Measurements from ENCODE around the gene TTL. TPM values are rescaled to one million over a fixed set of nuclear protein-coding genes. Genes with fewer than 3 reads are reported as not detected.
"Not testable (repeated sequence)": the region's sequence is repeated elsewhere in the genome, so short reads cannot be mapped to it uniquely, and the experiment has no call there.

Gene TTL
- total RNA-seq, 1 donor from 2014 or later, result 42.3 TPM

- intact Hi-C loops (cut with micrococcal nuclease), result no loop called here
Observed at GRCh38 chr2:112519506-112519905, 37.5 kb downstream of the TTL start.

DNA sequence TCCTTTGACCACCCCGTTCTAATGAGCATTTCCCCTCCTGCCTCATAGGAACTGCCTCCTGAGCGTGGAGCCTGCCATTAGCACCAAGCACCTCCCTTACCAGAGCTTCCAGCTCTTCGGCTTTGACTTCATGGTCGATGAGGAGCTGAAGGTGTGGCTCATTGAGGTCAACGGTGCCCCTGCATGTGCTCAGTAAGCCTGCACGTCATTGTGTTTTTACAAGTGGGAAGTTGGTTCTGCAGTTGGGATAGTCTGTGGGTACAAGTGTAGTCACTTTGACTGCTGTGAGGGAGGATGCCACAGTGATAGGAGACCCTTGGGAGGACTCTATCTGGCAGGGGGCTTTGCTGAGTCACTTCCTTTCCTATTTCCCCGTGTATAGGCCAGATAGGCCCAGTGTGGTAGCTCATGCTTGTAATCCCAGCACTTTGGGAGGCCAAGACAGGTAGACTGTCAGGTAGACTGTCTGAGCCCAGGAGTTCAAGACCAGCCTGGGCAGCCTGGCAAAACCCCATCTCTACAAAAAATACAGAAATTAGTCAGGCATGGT is 38.4 kb downstream of the TTL start:
- intact Hi-C loops (cut with micrococcal nuclease), result no loop called here

DNA sequence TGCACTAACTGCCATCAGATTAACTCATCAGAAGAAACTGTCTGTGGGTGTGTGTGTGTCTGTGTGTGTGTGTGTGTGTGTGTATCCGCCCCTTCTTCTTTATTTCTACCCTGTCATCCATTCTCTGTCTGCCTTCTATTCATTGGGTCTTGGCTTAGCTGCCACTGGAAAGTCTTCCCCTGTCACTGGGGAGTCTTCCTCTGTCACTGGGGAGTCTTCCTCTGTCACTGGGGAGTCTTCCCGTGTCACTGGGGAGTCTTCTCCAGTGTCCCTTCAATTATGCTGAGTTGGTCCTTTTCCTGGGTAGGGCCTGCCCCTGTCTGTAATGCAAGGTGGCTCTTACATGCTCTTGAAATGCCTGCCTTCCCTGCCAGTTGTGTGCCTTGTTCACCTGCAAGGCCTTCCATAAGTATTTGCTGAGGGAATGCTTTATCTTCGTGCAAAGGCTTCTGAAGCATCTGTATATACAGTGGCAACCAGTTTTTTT is 41.4 kb downstream of the TTL start:
- intact Hi-C loops (cut with micrococcal nuclease), result no loop called here

GRCh38 chr2:112524276-112524675 is 42.3 kb downstream of the TTL start:
- intact Hi-C loops (cut with micrococcal nuclease), result not testable (repeated sequence)

DNA sequence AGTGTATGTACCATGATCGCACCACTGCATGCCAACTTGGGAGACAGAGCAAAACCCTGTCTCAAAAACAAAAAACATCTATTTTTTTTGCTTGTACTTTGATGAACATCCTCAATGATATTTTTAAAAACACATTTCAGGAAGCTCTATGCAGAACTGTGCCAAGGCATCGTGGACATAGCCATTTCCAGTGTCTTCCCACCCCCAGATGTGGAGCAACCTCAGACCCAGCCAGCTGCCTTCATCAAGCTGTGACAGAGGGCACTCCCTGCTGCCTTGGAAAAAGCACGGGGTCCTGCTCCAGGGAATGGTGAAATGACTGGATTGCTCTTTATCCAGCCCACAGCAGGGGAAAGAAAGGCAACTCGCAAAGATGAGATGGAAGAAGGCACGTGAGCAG is 46.6 kb downstream of the TTL start:
- intact Hi-C loops (cut with micrococcal nuclease), result no loop called here

- intact Hi-C loops (cut with micrococcal nuclease), result no loop called here
Observed at GRCh38 chr2:112529757-112530156, 47.8 kb downstream of the TTL start.

DNA sequence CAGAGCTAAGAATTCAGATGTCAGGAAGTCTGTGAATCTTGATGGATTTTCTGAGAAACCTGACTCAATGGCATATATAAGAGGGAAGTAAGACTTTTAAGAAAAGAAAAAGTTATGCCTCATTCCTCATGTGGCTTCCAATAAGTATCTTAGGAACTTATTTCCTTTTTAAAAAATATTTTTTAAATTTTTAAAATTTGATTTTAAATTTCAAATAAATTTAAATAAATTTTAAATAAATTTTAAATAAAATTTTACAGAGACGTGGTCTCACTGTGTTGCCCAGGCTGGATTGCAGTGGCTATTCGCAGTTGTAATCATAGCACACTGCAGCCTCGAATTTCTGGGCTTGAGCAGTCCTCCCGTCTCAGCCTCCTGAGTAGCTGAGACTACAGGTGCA is 48.8 kb downstream of the TTL start:
- intact Hi-C loops (cut with micrococcal nuclease), result no loop called here

DNA sequence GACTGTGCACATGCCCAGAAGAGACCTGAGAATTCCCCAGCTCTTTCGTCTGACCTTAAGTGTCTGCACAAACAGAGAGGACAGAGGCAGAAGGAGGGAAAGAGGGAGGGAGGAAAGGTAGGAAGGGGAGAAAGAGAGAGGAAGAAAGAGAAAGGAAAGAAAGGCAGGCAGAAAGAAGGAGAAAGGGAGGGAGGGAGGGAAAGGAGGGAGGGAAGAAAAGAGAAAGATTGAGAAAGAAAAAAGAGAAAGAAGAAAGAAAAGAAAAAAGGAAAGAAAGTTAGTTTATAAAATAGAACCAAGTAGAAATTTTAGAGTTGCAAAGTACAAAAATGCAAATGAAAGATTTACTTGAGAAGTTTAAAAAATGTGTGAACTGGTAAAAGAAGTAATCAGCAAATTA is 52.9 kb downstream of the TTL start:
- intact Hi-C loops (cut with micrococcal nuclease), result no loop called here

- intact Hi-C loops (cut with micrococcal nuclease), result not testable (repeated sequence)
Observed at GRCh38 chr2:112536665-112537064, 54.7 kb downstream of the TTL start.

GRCh38 chr2:112539306-112539705 is 57.4 kb downstream of the TTL start:
- intact Hi-C loops (cut with micrococcal nuclease), result no loop called here

DNA sequence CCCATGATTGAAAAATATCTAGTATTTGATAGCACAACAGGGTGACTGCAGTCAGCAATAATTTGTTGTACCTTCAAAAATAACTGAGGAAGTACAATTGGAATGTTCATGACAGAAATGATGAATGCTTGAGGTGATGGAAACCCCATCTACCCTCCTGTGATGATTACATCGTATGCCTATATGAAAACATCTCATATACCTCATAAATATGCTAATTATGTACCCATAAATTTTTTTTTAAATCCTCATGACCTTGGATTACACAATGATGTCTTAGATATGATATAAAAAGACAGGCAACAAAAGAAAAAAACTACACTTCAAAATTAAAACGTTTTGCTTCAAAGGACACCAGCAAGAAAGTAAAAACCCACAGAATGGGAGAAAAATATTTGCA is 59.0 kb downstream of the TTL start:
- intact Hi-C loops (cut with micrococcal nuclease), result loop anchor here (5.0 kb wide), 4 partner anchors 91 to 354 kb away; partner anchors contain the start of genes ZC3H6 and ZC3H8

- intact Hi-C loops (cut with micrococcal nuclease), result loop anchor here (1.0 to 5.0 kb wide), 7 partner anchors 43 to 487 kb away; partner anchors contain the start of genes CHCHD5, TMEM87B, ZC3H6 and ZC3H8
Observed at GRCh38 chr2:112541315-112542122, 59.6 kb downstream of the TTL start.

DNA sequence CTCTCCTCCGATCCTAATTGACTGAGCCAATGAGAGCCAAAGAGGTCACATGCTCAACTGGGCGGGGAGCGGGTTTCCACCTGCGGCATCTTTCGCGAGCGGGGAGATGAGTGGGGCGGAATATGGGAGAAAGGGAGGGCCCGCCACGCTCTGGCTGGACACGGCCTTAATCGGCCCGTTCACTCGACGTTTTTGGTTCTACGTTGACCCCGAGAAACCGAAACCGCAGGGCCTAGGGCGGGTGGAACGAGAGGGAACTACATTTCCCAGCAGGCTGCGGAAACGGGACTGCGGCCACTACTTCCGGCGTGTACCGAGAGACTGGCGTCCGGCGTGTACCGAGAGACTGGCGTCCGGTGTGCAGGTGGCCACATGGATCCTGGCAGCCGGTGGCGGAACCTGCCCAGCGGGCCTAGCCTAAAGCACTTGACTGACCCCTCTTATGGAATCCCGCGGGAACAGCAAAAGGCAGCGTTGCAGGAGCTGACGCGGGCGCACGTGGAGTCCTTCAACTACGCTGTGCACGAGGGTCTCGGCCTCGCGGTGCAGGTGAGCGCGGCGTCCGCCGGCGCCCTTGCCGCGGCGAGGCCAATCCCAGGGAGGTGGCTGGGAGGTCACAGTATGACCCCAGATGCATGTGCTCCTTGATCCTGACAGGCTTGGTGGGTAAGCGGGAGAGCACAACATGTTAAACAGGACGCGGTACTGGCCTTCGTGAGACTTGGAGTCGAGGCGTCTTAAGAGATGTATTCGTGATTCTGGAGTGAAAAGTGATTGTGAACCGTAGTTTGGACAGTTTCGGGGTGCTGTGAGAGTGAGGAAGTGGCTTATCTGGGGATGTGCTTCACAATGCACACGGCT is 60.4 kb downstream of the TTL start, which contains the start of gene POLR1B:
Gene POLR1B, plus strand, starts transcription at position 343 of the 861 bp plus-strand sequence. Its CDS starts 30 bp downstream, at position 373.
- intact Hi-C loops (cut with micrococcal nuclease), result loop anchor here (1.0 to 5.0 kb wide), 7 partner anchors 42 to 488 kb away; partner anchors contain the start of genes CHCHD5, TMEM87B, ZC3H6 and ZC3H8

DNA sequence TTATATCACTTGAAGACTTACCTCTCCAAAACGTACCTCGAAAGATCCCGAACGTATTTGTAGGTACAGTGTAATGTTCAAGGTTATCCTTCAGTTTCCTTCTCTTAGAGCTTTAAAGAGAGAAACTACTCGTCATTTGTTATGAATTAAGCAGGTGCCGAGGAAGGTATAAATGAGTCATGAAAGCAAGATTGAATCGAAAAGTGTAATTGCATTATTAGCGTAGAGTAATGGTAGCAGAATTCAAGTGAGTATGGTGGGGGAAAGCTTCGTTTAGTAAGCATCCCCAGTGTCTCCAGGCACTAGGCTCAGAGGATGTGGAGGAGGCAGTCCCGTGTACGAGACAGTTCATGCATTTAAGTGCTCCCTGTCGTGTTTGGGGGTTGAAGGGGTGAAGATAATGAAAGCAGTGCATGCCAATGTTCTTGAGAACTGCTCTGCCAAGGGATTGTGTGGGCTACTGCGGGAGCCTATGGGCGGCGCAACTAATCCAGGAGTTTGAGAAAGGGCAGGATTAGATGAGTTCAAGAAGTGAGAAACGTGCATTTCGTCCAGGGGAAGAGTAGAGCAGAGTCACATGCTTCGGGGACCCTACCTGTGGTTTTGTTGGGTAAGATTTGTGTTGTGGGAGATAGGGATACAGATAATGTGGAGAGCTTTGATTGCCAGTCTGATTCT is 61.2 kb downstream of the TTL start:
- intact Hi-C loops (cut with micrococcal nuclease), result loop anchor here (1.0 to 5.0 kb wide), 7 partner anchors 41 to 488 kb away; partner anchors contain the start of genes CHCHD5, TMEM87B, ZC3H6 and ZC3H8

GRCh38 chr2:112547333-112547732 is 65.4 kb downstream of the TTL start:
- intact Hi-C loops (cut with micrococcal nuclease), result no loop called here

DNA sequence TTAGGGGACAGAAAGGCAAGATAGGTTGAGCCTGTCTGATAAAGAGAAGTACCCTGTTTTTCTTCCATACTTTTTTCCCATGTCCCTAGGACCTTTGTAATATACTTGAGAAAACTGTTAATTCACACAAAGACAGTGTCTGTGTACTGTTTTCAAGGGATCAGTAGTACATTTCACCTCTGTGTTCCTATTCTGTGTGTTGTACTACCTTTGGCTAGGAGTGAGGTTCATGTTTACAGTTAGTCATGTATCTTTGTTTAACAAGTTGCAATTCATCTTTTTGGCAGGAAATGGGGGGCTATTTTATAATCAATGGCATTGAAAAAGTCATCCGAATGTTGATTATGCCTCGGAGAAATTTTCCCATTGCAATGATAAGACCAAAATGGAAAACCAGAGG is 67.0 kb downstream of the TTL start:
- intact Hi-C loops (cut with micrococcal nuclease), result no loop called here

GRCh38 chr2:112566104-112566503 is 84.1 kb downstream of the TTL start:
- intact Hi-C loops (cut with micrococcal nuclease), result no loop called here

- intact Hi-C loops (cut with micrococcal nuclease), result not testable (repeated sequence)
Observed at GRCh38 chr2:112566508-112566907, 84.6 kb downstream of the TTL start.

DNA sequence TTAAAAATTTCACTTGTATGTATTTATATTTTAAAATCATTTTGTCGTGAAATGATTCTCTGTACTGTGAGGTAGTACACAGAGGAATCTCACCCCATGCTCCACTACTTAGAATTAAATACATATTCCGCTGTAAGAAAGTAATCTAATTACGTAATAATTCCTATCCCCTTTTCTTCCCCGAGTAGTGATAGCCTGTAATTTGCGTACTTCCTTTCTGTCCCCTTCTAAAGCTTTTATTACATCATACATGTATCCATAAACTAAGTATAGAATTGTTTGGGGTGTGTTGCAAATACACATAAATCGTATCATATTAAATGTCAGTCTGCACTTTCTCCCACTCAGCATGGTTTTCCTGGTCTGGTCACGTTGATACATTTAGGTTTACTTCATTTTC is 90.0 kb downstream of the TTL start:
- intact Hi-C loops (cut with micrococcal nuclease), result no loop called here

DNA sequence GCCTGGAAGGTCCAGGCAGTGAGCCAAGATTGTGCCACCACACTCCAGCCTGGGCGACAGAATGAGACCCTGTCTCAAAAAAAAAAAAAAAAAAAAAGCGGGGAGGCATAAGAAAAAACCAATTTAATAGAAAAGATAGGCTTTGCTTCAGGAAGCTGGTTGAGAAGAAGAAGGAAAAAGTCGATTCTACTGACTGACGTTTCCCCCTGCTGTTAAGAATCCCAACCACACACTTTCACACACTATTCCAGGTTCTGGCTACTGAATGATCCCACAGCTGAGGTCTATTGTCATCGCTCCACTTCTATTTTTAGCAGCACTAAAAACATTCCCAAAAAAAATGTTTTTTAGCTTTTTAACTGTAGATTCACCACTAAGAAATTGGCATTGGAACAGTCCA is 95.8 kb downstream of the TTL start:
- intact Hi-C loops (cut with micrococcal nuclease), result no loop called here

GRCh38 chr2:112579241-112579640 is 97.3 kb downstream of the TTL start:
- intact Hi-C loops (cut with micrococcal nuclease), result no loop called here

All from T-helper 2 cell treated with Interferon-gamma antibody and Interleukin-4, amounts not matched to agents 100 ng/mL and 5 ng/mL, for 36 hours (primary cell).